Measurements from ENCODE around the gene ARL13A.
"Not testable (repeated sequence)": the region's sequence is repeated elsewhere in the genome, so short reads cannot be mapped to it uniquely, and the experiment has no call there.

Gene ARL13A

GRCh38 chrX:100969408-100969807 is at the start of gene ARL13A:
Gene ARL13A (plus strand): TSS chrX:100969708. CDS start chrX:100973690, 3,982 bp downstream.
- DNase-seq: no peak

- DNase-seq: no peak
Observed at GRCh38 chrX:100924375-100924774, 45.1 kb upstream of the ARL13A start.

GRCh38 chrX:100926453-100926852 is 43.1 kb upstream of the ARL13A start:
- no peak for DNase-seq

- DNase-seq: no peak
Observed at GRCh38 chrX:100928660-100929613, 40.6 kb upstream of the ARL13A start, which contains the start of gene XKRX. Gene XKRX (minus strand): TSS chrX:100928917. CDS start chrX:100928304, 613 bp downstream.

GRCh38 chrX:100931218-100931924 is 38.1 kb upstream of the ARL13A start:
- no peak for DNase-seq

GRCh38 chrX:100931925-100932285 is 37.6 kb upstream of the ARL13A start:
- DNase-seq: no peak

GRCh38 chrX:100935767-100936166 is 33.7 kb upstream of the ARL13A start:
- no peak for DNase-seq

GRCh38 chrX:100939333-100939732 is 30.2 kb upstream of the ARL13A start:
- no peak for DNase-seq

GRCh38 chrX:100944601-100945000 is 24.9 kb upstream of the ARL13A start:
- no peak for DNase-seq

GRCh38 chrX:100946299-100946927 is 23.1 kb upstream of the ARL13A start:
- DNase-seq: no peak

- no peak for DNase-seq
Observed at GRCh38 chrX:100948557-100948956, 21.0 kb upstream of the ARL13A start.

GRCh38 chrX:100962811-100963210 is 6.7 kb upstream of the ARL13A start:
- no peak for DNase-seq

- DNase-seq: no peak
Observed at GRCh38 chrX:100964362-100964761, 5.1 kb upstream of the ARL13A start.

GRCh38 chrX:100969936-100970335 is 428 bp downstream of the ARL13A start:
- DNase-seq: no peak

- no peak for DNase-seq
Observed at GRCh38 chrX:100973411-100973810, 3.9 kb downstream of the ARL13A start.

GRCh38 chrX:100975212-100975611 is 5.7 kb downstream of the ARL13A start:
- DNase-seq: no peak

GRCh38 chrX:100976211-100976610 is 6.7 kb downstream of the ARL13A start:
- DNase-seq: no peak

GRCh38 chrX:100979881-100980607 is 10.5 kb downstream of the ARL13A start:
- DNase-seq: no peak

GRCh38 chrX:100980608-100981497 is 11.3 kb downstream of the ARL13A start:
- no peak for DNase-seq

- not testable (repeated sequence) for DNase-seq
Observed at GRCh38 chrX:100981498-100981845, 12.0 kb downstream of the ARL13A start.

GRCh38 chrX:100984818-100985217 is 15.3 kb downstream of the ARL13A start:
- DNase-seq: no peak

- DNase-seq: no peak
Observed at GRCh38 chrX:100990139-100990538, 20.6 kb downstream of the ARL13A start.
